HepG2 (cell line): ENCODE results near the gene NUP93. TPM values are rescaled to one million over a fixed set of nuclear protein-coding genes. Genes with fewer than 3 reads are reported as not detected.
A peak's percentile ranks its signal among the peaks of the same experiment; 100 is the strongest.

Experiments used
- HNRNPK ChIP-seq: fragments of 200-400 bp; formaldehyde crosslinking; IDR thresholded peaks from 2 replicates; pipeline ENCODE4 v1.6.1; 2018; ENCODE audit warnings: low read length, low read depth, moderate library complexity, mild to moderate bottlenecking; ENCODE audit not compliant: poor library complexity, severe bottlenecking
- KAT7 ChIP-seq: IDR thresholded peaks from 2 replicates; pipeline ENCODE4 v1.6.1; 2018; ENCODE audit warnings: borderline replicate concordance, missing compliant biosample characterization
- MED1 ChIP-seq: sonication (generic); formaldehyde crosslinking; IDR thresholded peaks from 2 replicates; pipeline ENCODE4 v1.4.0; 2020; ENCODE audit warnings: missing genetic modification reagents
- SKIL ChIP-seq: sonication (generic); formaldehyde crosslinking; IDR thresholded peaks from 2 replicates; pipeline ENCODE4 v1.8.0; 2022; ENCODE audit warnings: missing genetic modification reagents, mild to moderate bottlenecking, moderate library complexity, borderline replicate concordance
- SMC3 ChIP-seq: IDR thresholded peaks from 2 replicates; pipeline ENCODE4 v1.6.1; 2011; ENCODE audit warnings: low read length, improper control_type of control experiment
- SP2 ChIP-seq: sonication (generic); formaldehyde crosslinking; IDR thresholded peaks from 2 replicates; pipeline ENCODE4 v1.5.1; 2020; ENCODE audit warnings: mild to moderate bottlenecking, missing genetic modification reagents
- STAT5B ChIP-seq: sonication (generic); formaldehyde crosslinking; IDR thresholded peaks from 2 replicates; pipeline ENCODE4 v1.4.0; 2020; ENCODE audit warnings: missing genetic modification reagents
- TRIM24 ChIP-seq: sonication (generic); formaldehyde crosslinking; IDR thresholded peaks from 2 replicates; pipeline ENCODE4 v1.8.0; 2022; ENCODE audit warnings: mild to moderate bottlenecking, missing genetic modification reagents
- ZFP90 ChIP-seq: sonication (generic); formaldehyde crosslinking; IDR thresholded peaks from 2 replicates; pipeline ENCODE4 v1.8.0; 2022; ENCODE audit warnings: missing genetic modification reagents, mild to moderate bottlenecking, inconsistent platforms, borderline replicate concordance
- ZNF232 ChIP-seq: sonication (generic); formaldehyde crosslinking; IDR thresholded peaks from 2 replicates; pipeline ENCODE4 v1.4.0; 2020; ENCODE audit warnings: missing genetic modification reagents, borderline replicate concordance
- ZNF703 ChIP-seq: sonication (generic); formaldehyde crosslinking; IDR thresholded peaks from 2 replicates; pipeline ENCODE4 v1.5.1; 2020; ENCODE audit warnings: missing genetic modification reagents, mild to moderate bottlenecking, moderate library complexity, borderline replicate concordance
- ZNF768 ChIP-seq: sonication (generic); formaldehyde crosslinking; IDR thresholded peaks from 2 replicates; pipeline ENCODE4 v1.4.0; 2020; ENCODE audit warnings: missing genetic modification reagents
- ZNF770 ChIP-seq: sonication (generic); formaldehyde crosslinking; IDR thresholded peaks from 2 replicates; pipeline ENCODE4 v1.5.0; 2020; ENCODE audit warnings: mild to moderate bottlenecking, missing genetic modification reagents
- polyA plus RNA-seq, 8 experiments: library from polyadenylated mRNA; depleted of rRNA in 3 of 8; stranded (reverse) in 7 of 8; unstranded in 1 of 8; fragments of >200 nt; fragmentation: Illumina TruSeq in 4 of 8; extraction: Trizol in 4 of 8; gene quantifications; 2 replicates each; pipeline versions ENCODE4 v1.2.1 to v1.2.3, GENCODE V29; 2011 to 2016; ENCODE audit warnings: low read depth in 4 of 8, missing spikeins in 1 of 8, mixed read lengths in 1 of 8; ENCODE audit not compliant: insufficient read depth in 1 of 8
- total RNA-seq, 5 experiments: library from RNA; depleted of rRNA; stranded (reverse); fragments of >200 nt; fragmentation: Illumina TruSeq; extraction: Trizol; gene quantifications; 2 replicates each; pipeline ENCODE4 v1.2.3, GENCODE V29; 2016; ENCODE audit warnings: low read depth in 1 of 5
- TF ChIP-seq, protein P1 (sequence below): IDR thresholded peaks from 2 replicates; pipeline ENCODE4 v1.6.1; 2012; ENCODE audit warnings: low read depth, low read length, improper control_type of control experiment
- TF ChIP-seq, protein P2 (sequence below): sonication (generic); formaldehyde crosslinking; IDR thresholded peaks from 2 replicates; pipeline ENCODE4 v1.8.1; 2022; ENCODE audit warnings: low read depth, mild to moderate bottlenecking, missing genetic modification reagents
- TF ChIP-seq, protein P3 (sequence below), 2 experiments: sonication (generic) in 1 of 2; formaldehyde crosslinking in 1 of 2; IDR thresholded peaks; 2 replicates each; pipeline versions ENCODE4 v1.4.0 to v1.6.1; 2018 to 2020; ENCODE audit warnings: missing genetic modification reagents in 2 of 2, borderline replicate concordance in 1 of 2, low read depth in 1 of 2, mild to moderate bottlenecking in 1 of 2, missing biosample characterization in 1 of 2

The NUP93 gene
- total and polyA plus RNA-seq, 2 of the 13 experiments (the other 11 are each of a cell fraction or from before 2014, with no cell fraction given): 58.5 to 140 TPM

- no peak for TF ChIP-seq SKIL
- TF ChIP-seq, protein P1, sequence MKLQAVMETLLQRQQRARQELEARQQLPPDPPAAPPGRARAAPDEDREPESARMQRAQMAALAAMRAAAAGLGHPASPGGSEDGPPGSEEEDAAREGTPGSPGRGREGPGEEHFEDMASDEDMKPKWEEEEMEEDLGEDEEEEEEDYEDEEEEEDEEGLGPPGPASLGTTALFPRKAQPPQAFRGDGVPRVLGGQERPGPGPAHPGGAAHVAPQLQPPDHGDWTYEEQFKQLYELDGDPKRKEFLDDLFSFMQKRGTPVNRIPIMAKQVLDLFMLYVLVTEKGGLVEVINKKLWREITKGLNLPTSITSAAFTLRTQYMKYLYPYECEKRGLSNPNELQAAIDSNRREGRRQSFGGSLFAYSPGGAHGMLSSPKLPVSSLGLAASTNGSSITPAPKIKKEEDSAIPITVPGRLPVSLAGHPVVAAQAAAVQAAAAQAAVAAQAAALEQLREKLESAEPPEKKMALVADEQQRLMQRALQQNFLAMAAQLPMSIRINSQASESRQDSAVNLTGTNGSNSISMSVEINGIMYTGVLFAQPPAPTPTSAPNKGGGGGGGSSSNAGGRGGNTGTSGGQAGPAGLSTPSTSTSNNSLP: peak; percentile 56
- TF ChIP-seq TRIM24 (CRISPR knock-in tag): no peak
- no peak; the same call in 1 of the 2 replicates for TF ChIP-seq ZFP90 (CRISPR knock-in tag)
- peak; percentile 15; the same call in 1 of the 2 replicates for TF ChIP-seq MED1
- no peak for TF ChIP-seq KAT7 (CRISPR knock-in tag)
- peak; percentile 90 for TF ChIP-seq SMC3
- TF ChIP-seq ZNF703 (CRISPR knock-in tag): no peak
- TF ChIP-seq ZNF770 (CRISPR knock-in tag): peak; percentile 72; the same call in 1 of the 2 replicates
- no peak for TF ChIP-seq HNRNPK
- TF ChIP-seq, protein P2, sequence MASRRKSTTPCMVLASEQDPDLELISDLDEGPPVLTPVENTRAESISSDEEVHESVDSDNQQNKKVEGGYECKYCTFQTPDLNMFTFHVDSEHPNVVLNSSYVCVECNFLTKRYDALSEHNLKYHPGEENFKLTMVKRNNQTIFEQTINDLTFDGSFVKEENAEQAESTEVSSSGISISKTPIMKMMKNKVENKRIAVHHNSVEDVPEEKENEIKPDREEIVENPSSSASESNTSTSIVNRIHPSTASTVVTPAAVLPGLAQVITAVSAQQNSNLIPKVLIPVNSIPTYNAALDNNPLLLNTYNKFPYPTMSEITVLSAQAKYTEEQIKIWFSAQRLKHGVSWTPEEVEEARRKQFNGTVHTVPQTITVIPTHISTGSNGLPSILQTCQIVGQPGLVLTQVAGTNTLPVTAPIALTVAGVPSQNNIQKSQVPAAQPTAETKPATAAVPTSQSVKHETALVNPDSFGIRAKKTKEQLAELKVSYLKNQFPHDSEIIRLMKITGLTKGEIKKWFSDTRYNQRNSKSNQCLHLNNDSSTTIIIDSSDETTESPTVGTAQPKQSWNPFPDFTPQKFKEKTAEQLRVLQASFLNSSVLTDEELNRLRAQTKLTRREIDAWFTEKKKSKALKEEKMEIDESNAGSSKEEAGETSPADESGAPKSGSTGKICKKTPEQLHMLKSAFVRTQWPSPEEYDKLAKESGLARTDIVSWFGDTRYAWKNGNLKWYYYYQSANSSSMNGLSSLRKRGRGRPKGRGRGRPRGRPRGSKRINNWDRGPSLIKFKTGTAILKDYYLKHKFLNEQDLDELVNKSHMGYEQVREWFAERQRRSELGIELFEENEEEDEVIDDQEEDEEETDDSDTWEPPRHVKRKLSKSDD: no peak
- 0 out of 2 replicates have a peak, but pooled peaks have one; percentile 38 for TF ChIP-seq ZNF232 (CRISPR knock-in tag)
- TF ChIP-seq, protein P3, sequence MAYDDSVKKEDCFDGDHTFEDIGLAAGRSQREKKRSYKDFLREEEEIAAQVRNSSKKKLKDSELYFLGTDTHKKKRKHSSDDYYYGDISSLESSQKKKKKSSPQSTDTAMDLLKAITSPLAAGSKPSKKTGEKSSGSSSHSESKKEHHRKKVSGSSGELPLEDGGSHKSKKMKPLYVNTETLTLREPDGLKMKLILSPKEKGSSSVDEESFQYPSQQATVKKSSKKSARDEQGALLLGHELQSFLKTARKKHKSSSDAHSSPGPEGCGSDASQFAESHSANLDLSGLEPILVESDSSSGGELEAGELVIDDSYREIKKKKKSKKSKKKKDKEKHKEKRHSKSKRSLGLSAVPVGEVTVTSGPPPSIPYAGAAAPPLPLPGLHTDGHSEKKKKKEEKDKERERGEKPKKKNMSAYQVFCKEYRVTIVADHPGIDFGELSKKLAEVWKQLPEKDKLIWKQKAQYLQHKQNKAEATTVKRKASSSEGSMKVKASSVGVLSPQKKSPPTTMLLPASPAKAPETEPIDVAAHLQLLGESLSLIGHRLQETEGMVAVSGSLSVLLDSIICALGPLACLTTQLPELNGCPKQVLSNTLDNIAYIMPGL (CRISPR knock-in tag; IDR thresholded peaks at IDR 0.05; ENCODE audit: borderline replicate concordance in 1 of 2, low read depth in 1 of 2): peak in 1 of 2 experiments; percentile 29; a peak in 1 of 4 replicates
- TF ChIP-seq SP2 (CRISPR knock-in tag): peak; percentile 7; the same call in 1 of the 2 replicates
- no peak for TF ChIP-seq STAT5B (CRISPR knock-in tag)
- TF ChIP-seq ZNF768: peak; percentile 26; the same call in 1 of the 2 replicates
Observed at GRCh38 chr16:56866955-56867830, 137.3 kb downstream of the NUP93 start (continued).
